Chondrocyte (in vitro differentiated cells): Measurements from ENCODE around the gene RHOB. TPM values are rescaled to one million over a fixed set of nuclear protein-coding genes. Genes with fewer than 3 reads are reported as not detected.
A peak's percentile ranks its signal among the peaks of the same experiment; 100 is the strongest.

Experiments used
- DNase-seq: peaks from one replicate; pipeline ENCODE4 v3.0.0; 2021; ENCODE audit warnings: mixed read lengths, low spot score
- H3K27ac Mint-ChIP-seq: one replicate; pipeline ENCODE4 v1.8.0; 2021; ENCODE audit warnings: mild to moderate bottlenecking, moderate library complexity, mixed read lengths; ENCODE audit not compliant: unreplicated experiment
- H3K27me3 Mint-ChIP-seq: 2 replicates; pipeline ENCODE4 v1.8.0; 2021; ENCODE audit warnings: low read depth, mixed read lengths
- H3K36me3 Mint-ChIP-seq: 2 replicates; pipeline ENCODE4 v1.8.0; 2021; ENCODE audit warnings: low read depth, mixed read lengths
- H3K4me1 Mint-ChIP-seq: 2 replicates; pipeline ENCODE4 v1.8.0; 2021; ENCODE audit warnings: low read depth, mild to moderate bottlenecking, mixed read lengths
- H3K4me3 Mint-ChIP-seq: one replicate; pipeline ENCODE4 v1.8.0; 2021; ENCODE audit warnings: mild to moderate bottlenecking, moderate library complexity, mixed read lengths; ENCODE audit not compliant: unreplicated experiment
- H3K9me3 Mint-ChIP-seq: 2 replicates; pipeline ENCODE4 v1.8.0; 2021; ENCODE audit warnings: low read depth, mixed read lengths
- CTCF ChIP-seq: fragments of 200-600 bp; sonication (generic); IDR thresholded peaks from 2 replicates; pipeline ENCODE4 v1.5.0; 2021; ENCODE audit warnings: antibody characterized with exemption, mild to moderate bottlenecking, moderate library complexity
- total RNA-seq: library from RNA; stranded (reverse); gene quantifications from 3 replicates; pipeline ENCODE4 v1.2.1, GENCODE V29; 2021

The RHOB gene
- total RNA-seq, 1 donor from 2014 or later: 191 TPM

GRCh38 chr2:20439503-20439902, 7.4 kb upstream of the RHOB start:
- no peaks in the 10 kb centered on the region for H3K27me3 Mint-ChIP-seq
- H3K4me3 Mint-ChIP-seq: no peak overlapping the region
- peaks cover 34% of the 10 kb centered on the region for H3K4me1 Mint-ChIP-seq
- no peak for DNase-seq
- no peak for TF ChIP-seq CTCF
- H3K27ac Mint-ChIP-seq: peak overlapping the region; percentile 61
- no peaks in the 10 kb centered on the region for H3K36me3 Mint-ChIP-seq
- no peaks in the 10 kb centered on the region for H3K9me3 Mint-ChIP-seq

GRCh38 chr2:20440001-20440560, 6.8 kb upstream of the RHOB start:
- DNase-seq: no peak
- Mint-ChIP-seq H3K4me3 (no peak overlapping the region), H3K4me1 (peaks cover 39% of the 10 kb centered on the region), H3K36me3 (no peaks in the 10 kb centered on the region), H3K27ac (peak overlapping the region; percentile 61), H3K9me3 (no peaks in the 10 kb centered on the region), H3K27me3 (no peaks in the 10 kb centered on the region)
- no peak for TF ChIP-seq CTCF

- peak; percentile 89 for TF ChIP-seq CTCF
- H3K4me1 Mint-ChIP-seq: peaks cover 39% of the 10 kb centered on the region
- peak overlapping the region; percentile 94 for H3K27ac Mint-ChIP-seq
- peak overlapping the region; percentile 22 for H3K4me3 Mint-ChIP-seq
- peaks cover 7% of the 10 kb centered on the region for H3K36me3 Mint-ChIP-seq
- H3K9me3 Mint-ChIP-seq: no peaks in the 10 kb centered on the region
- no peaks in the 10 kb centered on the region for H3K27me3 Mint-ChIP-seq
- DNase-seq: no peak
Measured at GRCh38 chr2:20443276-20443920, 3.5 kb upstream of the RHOB start.

GRCh38 chr2:20444101-20444992, 2.5 kb upstream of the RHOB start:
- no peak for TF ChIP-seq CTCF
- Mint-ChIP-seq H3K27me3 (no peaks in the 10 kb centered on the region), H3K4me1 (peaks cover 33% of the 10 kb centered on the region), H3K9me3 (no peaks in the 10 kb centered on the region), H3K4me3 (peak overlapping the region; percentile 16), H3K27ac (peak overlapping the region; percentile 94), H3K36me3 (peaks cover 14% of the 10 kb centered on the region)
- DNase-seq: no peak
